SU-DHL-6 (cell line): ENCODE data around the gene CDK16.
"Not testable (repeated sequence)": the region's sequence is repeated elsewhere in the genome, so short reads cannot be mapped to it uniquely, and the experiment has no call there.

ENCODE experiments used
- H2AFZ ChIP-seq: fragments of 200-600 bp; sonication (generic); 2 replicates; pipeline ENCODE4 v1.6.1; 2014; ENCODE audit warnings: low read depth, mild to moderate bottlenecking, moderate library complexity, mixed read lengths, antibody characterized with exemption, low read length; ENCODE audit not compliant: severe bottlenecking
- H3F3A ChIP-seq: fragments of 200-600 bp; shearing (Covaris generic); 2 replicates; pipeline ENCODE4 v1.6.0; 2016; ENCODE audit warnings: antibody characterized with exemption, mild to moderate bottlenecking; ENCODE audit not compliant: insufficient read depth
- H3K27ac ChIP-seq: fragments of 200-600 bp; sonication (generic); 2 replicates; pipeline ENCODE4 v1.5.1; 2016; ENCODE audit warnings: low read depth, mild to moderate bottlenecking, low read length, moderate library complexity, mixed read lengths
- H3K27me3 ChIP-seq: fragments of 200-600 bp; sonication (generic), shearing (Covaris generic); 2 replicates; pipeline ENCODE4 v1.6.0; 2014; ENCODE audit warnings: mild to moderate bottlenecking, low read length
- H3K36me3 ChIP-seq: fragments of 200-600 bp; sonication (generic); 2 replicates; pipeline ENCODE4 v1.6.1; 2014; ENCODE audit warnings: mild to moderate bottlenecking, low read length, mixed read lengths
- H3K4me2 ChIP-seq: fragments of 300-600, 200-600 bp; shearing (Covaris generic), sonication (generic); 2 replicates; pipeline ENCODE4 v1.6.0; 2014; ENCODE audit warnings: low read length, low read depth, mild to moderate bottlenecking; ENCODE audit not compliant: poor library complexity, severe bottlenecking
- H3K4me3 ChIP-seq: fragments of 200-600 bp; sonication (generic); 2 replicates; pipeline ENCODE4 v1.5.1; 2014; ENCODE audit warnings: antibody characterized with exemption, low read length, mild to moderate bottlenecking, mixed read lengths; ENCODE audit not compliant: insufficient read depth, poor library complexity, severe bottlenecking
- H3K79me2 ChIP-seq: fragments of 200-600 bp; sonication (generic); 2 replicates; pipeline ENCODE4 v1.6.1; 2014; ENCODE audit warnings: mild to moderate bottlenecking, low read length, moderate library complexity; ENCODE audit not compliant: insufficient read depth
- H3K9ac ChIP-seq: fragments of 200-600 bp; sonication (generic); 2 replicates; pipeline ENCODE4 v1.7.0; 2014; ENCODE audit warnings: mild to moderate bottlenecking, low read length
- H3K9me2 ChIP-seq: fragments of 200-600 bp; sonication (generic); replicated peaks from 2 replicates; pipeline ENCODE4 v1.6.1; 2014; ENCODE audit warnings: low read length; ENCODE audit not compliant: insufficient read depth
- H3K9me3 ChIP-seq: fragments of 200-600 bp; sonication (generic); 2 replicates; pipeline ENCODE4 v1.6.1; 2014; ENCODE audit warnings: low read length, mixed read lengths; ENCODE audit not compliant: insufficient read depth
- H4K20me1 ChIP-seq: fragments of 200-600 bp; sonication (generic); 2 replicates; pipeline ENCODE4 v1.6.1; 2014; ENCODE audit warnings: low read depth, mild to moderate bottlenecking, antibody characterized with exemption, low read length, moderate library complexity, mixed read lengths
- CTCF ChIP-seq: fragments of 200-600 bp; sonication (generic); IDR thresholded peaks from one replicate; pipeline ENCODE4 v1.5.1; 2017; ENCODE audit warnings: antibody characterized with exemption, mild to moderate bottlenecking, low read length, moderate library complexity; ENCODE audit not compliant: insufficient read depth, poor library complexity, severe bottlenecking
- EZH2phosphoT487 ChIP-seq: fragments of 200-600 bp; sonication (generic), shearing (Covaris generic); conservative IDR thresholded peaks from 2 replicates; pipeline ENCODE4 v1.6.1; 2018; ENCODE audit warnings: mild to moderate bottlenecking, antibody characterized with exemption, low read length, moderate library complexity, mixed read lengths

The CDK16 gene

GRCh38 chrX:47247999-47248320 is 29.5 kb downstream of the CDK16 start:
- no peak overlapping the region for H2AFZ ChIP-seq
- H4K20me1 ChIP-seq, result no peaks in the 10 kb centered on the region
- no peak overlapping the region for H3K4me3 ChIP-seq
- no peaks in the 10 kb centered on the region for H3K79me2 ChIP-seq
- H3K9me3 ChIP-seq, result no peaks in the 10 kb centered on the region
- no peaks in the 10 kb centered on the region for H3K27me3 ChIP-seq
- H3K4me2 ChIP-seq, result no peak overlapping the region
- no peaks in the 10 kb centered on the region for H3K9me2 ChIP-seq
- no peak overlapping the region for H3K9ac ChIP-seq
- no peak overlapping the region for H3K27ac ChIP-seq
- H3F3A ChIP-seq, result no peaks in the 10 kb centered on the region
- TF ChIP-seq CTCF, result no peak
- no peak for TF ChIP-seq EZH2phosphoT487
- no peaks in the 10 kb centered on the region for H3K36me3 ChIP-seq

GRCh38 chrX:47248576-47248975 is 30.1 kb downstream of the CDK16 start:
- Histone ChIP-seq H3K9me3 (no peaks in the 10 kb centered on the region), H3K79me2 (no peaks in the 10 kb centered on the region), H3K9me2 (no peaks in the 10 kb centered on the region), H3K27ac (no peak overlapping the region), H3F3A (no peaks in the 10 kb centered on the region), H2AFZ (no peak overlapping the region), H3K4me3 (no peak overlapping the region), H3K9ac (no peak overlapping the region), H3K36me3 (no peaks in the 10 kb centered on the region), H4K20me1 (no peaks in the 10 kb centered on the region), H3K27me3 (no peaks in the 10 kb centered on the region), H3K4me2 (no peak overlapping the region)
- no peak for TF ChIP-seq EZH2phosphoT487
- TF ChIP-seq CTCF, result no peak

GRCh38 chrX:47250017-47250347 is 31.5 kb downstream of the CDK16 start:
- no peaks in the 10 kb centered on the region for H3K79me2 ChIP-seq
- TF ChIP-seq CTCF, result no peak
- no peak for TF ChIP-seq EZH2phosphoT487
- H3F3A ChIP-seq, result no peaks in the 10 kb centered on the region
- H3K27me3 ChIP-seq, result no peaks in the 10 kb centered on the region
- no peak overlapping the region for H3K9ac ChIP-seq
- no peak overlapping the region for H2AFZ ChIP-seq
- no peak overlapping the region for H3K4me2 ChIP-seq
- no peak overlapping the region for H3K27ac ChIP-seq
- no peaks in the 10 kb centered on the region for H3K9me2 ChIP-seq
- no peaks in the 10 kb centered on the region for H3K36me3 ChIP-seq
- H4K20me1 ChIP-seq, result no peaks in the 10 kb centered on the region
- H3K4me3 ChIP-seq, result no peak overlapping the region
- H3K9me3 ChIP-seq, result no peaks in the 10 kb centered on the region

GRCh38 chrX:47257620-47258019 is 39.1 kb downstream of the CDK16 start:
- H3K4me3 ChIP-seq, H3K27me3 ChIP-seq, H3K79me2 ChIP-seq, H4K20me1 ChIP-seq, H3K9me3 ChIP-seq, H3K4me2 ChIP-seq, H3K36me3 ChIP-seq, H2AFZ ChIP-seq, H3F3A ChIP-seq, H3K9ac ChIP-seq, H3K9me2 ChIP-seq, H3K27ac ChIP-seq: not testable (repeated sequence)
